GM18868 (cell line): ENCODE results near the gene NLK.
"Not testable (repeated sequence)": the region's sequence is repeated elsewhere in the genome, so short reads cannot be mapped to it uniquely, and the experiment has no call there.

Experiments used
- ATAC-seq: cut with Tn5 transposase; IDR thresholded peaks from one replicate; pipeline ENCODE4 v1.9.1; 2021; ENCODE audit warnings: mild to moderate bottlenecking, moderate library complexity; ENCODE audit not compliant: unreplicated experiment

The NLK gene

GRCh38 chr17:28145348-28145747 is 102.9 kb downstream of the NLK start:
- no peak for ATAC-seq

- ATAC-seq = no peak
Measured at GRCh38 chr17:28147017-28147416, 104.5 kb downstream of the NLK start.

- ATAC-seq = no peak
Measured at GRCh38 chr17:28151001-28151400, 108.5 kb downstream of the NLK start.

GRCh38 chr17:28154214-28154613 is 111.7 kb downstream of the NLK start:
- ATAC-seq = no peak

GRCh38 chr17:28155405-28155804 is 112.9 kb downstream of the NLK start:
- not testable (repeated sequence) for ATAC-seq

- ATAC-seq = no peak
Measured at GRCh38 chr17:28159004-28159403, 116.5 kb downstream of the NLK start.

GRCh38 chr17:28159924-28160323 is 117.4 kb downstream of the NLK start:
- ATAC-seq = no peak

- ATAC-seq = no peak
Measured at GRCh38 chr17:28160610-28161009, 118.1 kb downstream of the NLK start.

- no peak for ATAC-seq
Measured at GRCh38 chr17:28161311-28161710, 118.8 kb downstream of the NLK start.

- no peak for ATAC-seq
Measured at GRCh38 chr17:28166478-28166877, 124.0 kb downstream of the NLK start.

- ATAC-seq = no peak
Measured at GRCh38 chr17:28169621-28170349, 127.3 kb downstream of the NLK start.

- no peak for ATAC-seq
Measured at GRCh38 chr17:28170771-28171170, 128.3 kb downstream of the NLK start.

GRCh38 chr17:28173031-28173561 is 130.6 kb downstream of the NLK start:
- ATAC-seq = no peak

- no peak for ATAC-seq
Measured at GRCh38 chr17:28173801-28174200, 131.3 kb downstream of the NLK start.

- no peak for ATAC-seq
Measured at GRCh38 chr17:28174352-28175046, 132.0 kb downstream of the NLK start.

GRCh38 chr17:28177351-28177750 is 134.9 kb downstream of the NLK start:
- no peak for ATAC-seq

GRCh38 chr17:28178800-28179199 is 136.3 kb downstream of the NLK start:
- ATAC-seq = no peak

GRCh38 chr17:28180449-28180848 is 138.0 kb downstream of the NLK start:
- ATAC-seq = no peak

- ATAC-seq = no peak
Measured at GRCh38 chr17:28181568-28181967, 139.1 kb downstream of the NLK start.

GRCh38 chr17:28182559-28182958 is 140.1 kb downstream of the NLK start:
- ATAC-seq = no peak

GRCh38 chr17:28185658-28186057 is 143.2 kb downstream of the NLK start:
- no peak for ATAC-seq

GRCh38 chr17:28186472-28186871 is 144.0 kb downstream of the NLK start:
- ATAC-seq = not testable (repeated sequence)
